ENCODE results near the gene ERVFRD-1. TPM values are rescaled to one million over a fixed set of nuclear protein-coding genes. Genes with fewer than 3 reads are reported as not detected.

ERVFRD-1 gene
- total RNA-seq, 4 donors from 2014 or later, result 0.76 TPM; not detected in 3

GRCh38 chr6:11151488-11151887, 40.0 kb upstream of the ERVFRD-1 start:
- intact Hi-C loops (cut with DNase I), result no loop called here
- no peak overlapping the region for H3K4me3 ChIP-seq
- TF ChIP-seq POLR2A (IDR thresholded peaks at IDR 0.05), result no peak
- no peak for TF ChIP-seq CTCF (IDR thresholded peaks at IDR 0.05)
- H3K36me3 ChIP-seq, result no peaks in the 10 kb centered on the region
- H3K27me3 ChIP-seq, result no peaks in the 10 kb centered on the region
- no peaks in the 10 kb centered on the region for H3K9me3 ChIP-seq
- 81 to 88% methylated on average over 1 of the region's 1 CpG for WGBS, 2 donors
- no peaks in the 10 kb centered on the region for H3K4me1 ChIP-seq
- DNase-seq, result no peak
- H3K27ac ChIP-seq, result no peak overlapping the region

GRCh38 chr6:11149551-11149950, 38.0 kb upstream of the ERVFRD-1 start:
- no peaks in the 10 kb centered on the region for H3K36me3 ChIP-seq
- H3K27ac ChIP-seq, result no peak overlapping the region
- no peak for DNase-seq
- H3K9me3 ChIP-seq, result no peaks in the 10 kb centered on the region
- TF ChIP-seq CTCF (IDR thresholded peaks at IDR 0.05), result no peak
- 89 to 100% methylated on average over 3 of the region's 3 CpGs for WGBS, 2 donors
- peaks cover 0 to 2% (median 0%) of the 10 kb centered on the region in 3 donors for H3K4me1 ChIP-seq
- no peak overlapping the region for H3K4me3 ChIP-seq
- intact Hi-C loops (cut with DNase I), result no loop called here
- no peaks in the 10 kb centered on the region for H3K27me3 ChIP-seq

GRCh38 chr6:11146117-11146826, 34.7 kb upstream of the ERVFRD-1 start:
- whole genome bisulfite sequencing, 2 donors, result 74 to 78% methylated on average over 3 of the region's 4 CpGs
- Histone ChIP-seq H3K4me3 (no peak overlapping the region), H3K27me3 (no peaks in the 10 kb centered on the region), H3K27ac (no peak overlapping the region), H3K9me3 (no peaks in the 10 kb centered on the region), H3K4me1 (peaks cover 4 to 18% (median 7%) of the 10 kb centered on the region in 3 donors), H3K36me3 (no peaks in the 10 kb centered on the region)
- DNase-seq, result no peak
- intact Hi-C loops (cut with DNase I), result no loop called here
- TF ChIP-seq POLR2A (IDR thresholded peaks at IDR 0.05), result no peak
- no peak for TF ChIP-seq CTCF (IDR thresholded peaks at IDR 0.05)

- DNase-seq, result peak; percentile 2
- 20 to 29% methylated on average over 6 of the region's 6 CpGs for WGBS, 2 donors
- peaks cover 4 to 20% (median 7%) of the 10 kb centered on the region in 3 donors for H3K4me1 ChIP-seq
- no peaks in the 10 kb centered on the region for H3K27me3 ChIP-seq
- no peaks in the 10 kb centered on the region for H3K9me3 ChIP-seq
- peak overlapping the region in 2 of 4 donors; percentile 64 to 71 for H3K27ac ChIP-seq
- H3K36me3 ChIP-seq, result no peaks in the 10 kb centered on the region
- TF ChIP-seq CTCF (IDR thresholded peaks at IDR 0.05) (peak; percentile 88 to 94 (median 90)), POLR2A (IDR thresholded peaks at IDR 0.05) (no peak)
- H3K4me3 ChIP-seq, result no peak overlapping the region
- intact Hi-C loops (cut with DNase I), result loop anchor here (5.0 kb wide), 1 partner anchor 353 kb away; no protein-coding TSS in a partner anchor
Observed at GRCh38 chr6:11144393-11144851, 32.9 kb upstream of the ERVFRD-1 start.
